ENCODE results near the gene ASPDH. TPM values are rescaled to one million over a fixed set of nuclear protein-coding genes. Genes with fewer than 3 reads are reported as not detected.

The ASPDH gene
- total RNA-seq, 4 donors from 2014 or later, result not detected

- H3K4me3 ChIP-seq, result no peak overlapping the region
- in situ Hi-C loops (cut with MboI; ENCODE audit: low sequenced_read_pairs in 4 of 4) (loop anchor here in 3 of 4 donors (25.0 kb wide), 1 partner anchor 251 kb away; the partner anchor contains the start of gene ACP4 (in 3 of the 3)), intact Hi-C loops (cut with DNase I; ENCODE audit: low total_unique reads) (loop anchor here (2.0 kb wide), 1 partner anchor 246 kb away; no protein-coding TSS in a partner anchor)
- TF ChIP-seq POLR2A (IDR thresholded peaks at IDR 0.05), result no peak
- TF ChIP-seq CTCF (IDR thresholded peaks at IDR 0.05 in 4 of 5, conservative IDR thresholded peaks at IDR 0.05 in 1 of 5), result no peak
- no peak overlapping the region for H3K27ac ChIP-seq
- no peaks in the 10 kb centered on the region for H3K4me1 ChIP-seq
- DNase-seq, result no peak
- no peaks in the 10 kb centered on the region for H3K36me3 ChIP-seq
- peaks cover 0 to 14% (median 0%) of the 10 kb centered on the region in 3 donors for H3K9me3 ChIP-seq
- no peak for ATAC-seq
- peaks cover 0 to 7% (median 6%) of the 10 kb centered on the region in 3 donors for H3K27me3 ChIP-seq
These were observed 23.1 kb upstream of the ASPDH start for GRCh38 chr19:50536662-50537305.

- intact Hi-C loops (cut with DNase I; ENCODE audit: low total_unique reads) (loop anchor here (2.0 kb wide), 1 partner anchor 247 kb away; no protein-coding TSS in a partner anchor), in situ Hi-C loops (cut with MboI; ENCODE audit: low sequenced_read_pairs in 4 of 4) (loop anchor here in 3 of 4 donors (25.0 kb wide), 1 partner anchor 252 kb away; the partner anchor contains the start of gene ACP4 (in 3 of the 3))
- H3K4me3 ChIP-seq, result no peak overlapping the region
- no peak overlapping the region for H3K27ac ChIP-seq
- H3K4me1 ChIP-seq, result no peaks in the 10 kb centered on the region
- H3K27me3 ChIP-seq, result peaks cover 6 to 13% (median 11%) of the 10 kb centered on the region in 3 donors
- DNase-seq, result no peak
- no peaks in the 10 kb centered on the region for H3K36me3 ChIP-seq
- peaks cover 0 to 14% (median 0%) of the 10 kb centered on the region in 3 donors for H3K9me3 ChIP-seq
- no peak for TF ChIP-seq CTCF (IDR thresholded peaks at IDR 0.05 in 4 of 5, conservative IDR thresholded peaks at IDR 0.05 in 1 of 5)
- TF ChIP-seq POLR2A (IDR thresholded peaks at IDR 0.05), result no peak
- no peak for ATAC-seq
These were observed 22.0 kb upstream of the ASPDH start for GRCh38 chr19:50535672-50536187.

DNA sequence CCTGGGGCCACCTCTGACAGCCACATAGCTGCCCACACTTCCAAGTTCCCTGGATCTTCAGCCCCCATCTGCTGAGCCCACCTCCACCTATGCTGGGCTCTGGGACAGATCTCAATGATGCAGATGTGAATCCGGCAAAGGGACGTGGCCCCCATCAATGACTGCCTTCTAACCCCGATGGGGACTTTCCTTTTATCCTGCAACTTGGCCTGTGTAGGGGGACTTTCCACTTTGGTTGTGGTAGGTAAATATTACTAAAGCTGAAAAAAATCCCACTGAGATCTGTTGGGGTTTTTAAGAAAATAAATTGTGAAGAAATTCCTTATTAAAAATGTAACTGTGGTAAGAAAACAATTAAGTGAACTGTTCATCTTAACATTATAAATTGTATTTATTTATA, 20.8 kb upstream of the ASPDH start:
- in situ Hi-C loops (cut with MboI; ENCODE audit: low sequenced_read_pairs in 4 of 4) (loop anchor here in 3 of 4 donors (25.0 kb wide), 1 partner anchor 253 kb away; the partner anchor contains the start of gene ACP4 (in 3 of the 3)), intact Hi-C loops (cut with DNase I; ENCODE audit: low total_unique reads) (no loop called here)
- no peak overlapping the region for H3K27ac ChIP-seq
- H3K9me3 ChIP-seq, result peaks cover 0 to 14% (median 0%) of the 10 kb centered on the region in 3 donors
- H3K4me1 ChIP-seq, result no peaks in the 10 kb centered on the region
- H3K27me3 ChIP-seq, result peaks cover 11 to 15% (median 12%) of the 10 kb centered on the region in 3 donors
- no peak overlapping the region for H3K4me3 ChIP-seq
- DNase-seq (no peak), ATAC-seq (no peak)
- H3K36me3 ChIP-seq, result no peaks in the 10 kb centered on the region
- TF ChIP-seq CTCF (IDR thresholded peaks at IDR 0.05 in 4 of 5, conservative IDR thresholded peaks at IDR 0.05 in 1 of 5) (no peak), POLR2A (IDR thresholded peaks at IDR 0.05) (no peak)

- Histone ChIP-seq H3K9me3 (peaks cover 0 to 14% (median 0%) of the 10 kb centered on the region in 3 donors), H3K4me1 (no peaks in the 10 kb centered on the region), H3K27ac (no peak overlapping the region), H3K4me3 (no peak overlapping the region), H3K36me3 (no peaks in the 10 kb centered on the region), H3K27me3 (peaks cover 11 to 12% (median 11%) of the 10 kb centered on the region in 3 donors)
- intact Hi-C loops (cut with DNase I; ENCODE audit: low total_unique reads) (no loop called here), in situ Hi-C loops (cut with MboI; ENCODE audit: low sequenced_read_pairs in 4 of 4) (loop anchor here in 3 of 4 donors (25.0 kb wide), 1 partner anchor 254 kb away; the partner anchor contains the start of gene ACP4 (in 3 of the 3))
- DNase-seq (no peak), ATAC-seq (no peak)
- no peak for TF ChIP-seq CTCF (IDR thresholded peaks at IDR 0.05 in 4 of 5, conservative IDR thresholded peaks at IDR 0.05 in 1 of 5)
- no peak for TF ChIP-seq POLR2A (IDR thresholded peaks at IDR 0.05)
These were observed 19.2 kb upstream of the ASPDH start for GRCh38 chr19:50532952-50533351.
